LoVo (cell line): ENCODE data around the gene ZBTB7C.
A peak's percentile ranks its signal among the peaks of the same experiment; 100 is the strongest.

Source experiments
- DNase-seq: peaks from one replicate; pipeline ENCODE4 v3.0.0-alpha.2; 2016; ENCODE audit warnings: low spot score

ZBTB7C gene

GRCh38 chr18:48324651-48325050 lies 84.5 kb downstream of the ZBTB7C start:
- no peak for DNase-seq

- no peak for DNase-seq
Measured at GRCh38 chr18:48323151-48323550, 86.0 kb downstream of the ZBTB7C start.

- DNase-seq: no peak
Measured at GRCh38 chr18:48321536-48321935, 87.6 kb downstream of the ZBTB7C start.

GRCh38 chr18:48321121-48321520 lies 88.1 kb downstream of the ZBTB7C start:
- no peak for DNase-seq

GRCh38 chr18:48320639-48320945 lies 88.6 kb downstream of the ZBTB7C start:
- no peak for DNase-seq

GRCh38 chr18:48319801-48320638 lies 89.2 kb downstream of the ZBTB7C start:
- no peak for DNase-seq

GRCh38 chr18:48318436-48318835 lies 90.7 kb downstream of the ZBTB7C start:
- no peak for DNase-seq

GRCh38 chr18:48317781-48318381 lies 91.3 kb downstream of the ZBTB7C start:
- no peak for DNase-seq

- no peak for DNase-seq
Measured at GRCh38 chr18:48316177-48316576, 93.0 kb downstream of the ZBTB7C start.

- DNase-seq: no peak
Measured at GRCh38 chr18:48314690-48315089, 94.5 kb downstream of the ZBTB7C start.

GRCh38 chr18:48313792-48314191 lies 95.4 kb downstream of the ZBTB7C start:
- DNase-seq: no peak

- DNase-seq: no peak
Measured at GRCh38 chr18:48312066-48312465, 97.1 kb downstream of the ZBTB7C start.

GRCh38 chr18:48310999-48311398 lies 98.2 kb downstream of the ZBTB7C start:
- no peak for DNase-seq

- DNase-seq: no peak
Measured at GRCh38 chr18:48310353-48310752, 98.8 kb downstream of the ZBTB7C start.

GRCh38 chr18:48308755-48309575 lies 100.2 kb downstream of the ZBTB7C start:
- DNase-seq: no peak

GRCh38 chr18:48308027-48308635 lies 101.1 kb downstream of the ZBTB7C start:
- DNase-seq: peak; percentile 22

- no peak for DNase-seq
Measured at GRCh38 chr18:48306838-48307237, 102.3 kb downstream of the ZBTB7C start.

GRCh38 chr18:48304906-48305693 lies 104.1 kb downstream of the ZBTB7C start:
- no peak for DNase-seq

GRCh38 chr18:48303883-48304282 lies 105.3 kb downstream of the ZBTB7C start:
- no peak for DNase-seq

GRCh38 chr18:48302736-48303135 lies 106.4 kb downstream of the ZBTB7C start:
- DNase-seq: no peak

- DNase-seq: peak; percentile 15
Measured at GRCh38 chr18:48300463-48300961, 108.7 kb downstream of the ZBTB7C start.

- DNase-seq: no peak
Measured at GRCh38 chr18:48297139-48297538, 112.0 kb downstream of the ZBTB7C start.
